VCaP (cell line): ENCODE results near the gene TUFM.

ENCODE experiments used
- H3K27ac ChIP-seq: fragments of 450-650 bp; 2 replicates; pipeline ENCODE4 v1.5.1; 2017
- TF ChIP-seq, protein P1 (sequence below): fragments of 450-650 bp; conservative IDR thresholded peaks from 2 replicates; pipeline ENCODE4 v1.5.1; 2017; ENCODE audit warnings: mild to moderate bottlenecking, moderate library complexity

The TUFM gene

DNA sequence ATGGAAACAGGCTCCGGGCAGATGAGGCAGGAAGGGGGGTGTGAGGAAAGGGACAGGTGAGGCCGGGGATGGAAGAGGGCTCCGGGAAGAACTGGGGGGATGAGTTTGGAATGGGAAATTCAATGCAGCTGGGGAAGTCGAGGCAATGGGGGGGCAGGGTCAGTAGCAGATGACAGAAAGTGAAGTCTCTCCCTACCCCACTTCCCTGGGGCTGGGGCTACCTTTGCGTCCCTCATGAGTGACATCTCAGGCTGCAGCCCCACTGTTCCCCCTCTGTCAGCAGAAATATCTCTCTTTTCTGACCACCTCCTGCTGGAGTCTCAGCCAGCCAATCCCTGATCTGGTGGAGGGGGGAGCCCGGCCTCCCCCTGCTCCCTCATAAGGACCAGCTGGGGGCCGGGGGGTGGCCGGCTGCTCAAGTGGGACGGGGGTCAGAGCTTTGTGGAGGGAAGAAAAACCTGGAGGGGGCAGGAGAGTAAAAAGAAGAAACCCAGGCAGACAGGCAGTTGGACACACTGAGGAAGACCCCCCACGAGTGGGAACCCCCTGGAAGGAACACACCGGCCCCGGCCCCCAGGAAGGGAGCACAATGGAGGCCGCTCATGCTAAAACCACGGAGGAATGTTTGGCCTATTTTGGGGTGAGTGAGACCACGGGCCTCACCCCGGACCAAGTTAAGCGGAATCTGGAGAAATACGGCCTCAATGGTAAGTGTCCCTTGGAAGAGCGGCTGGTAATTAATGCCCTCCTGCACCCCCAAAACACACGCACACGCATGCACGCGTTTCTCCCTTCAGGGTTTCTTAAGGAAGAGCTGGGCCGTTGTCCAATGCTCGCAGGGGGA is 32.2 kb upstream of the TUFM start, which contains the start of gene ATP2A1:
Gene ATP2A1, plus strand, starts transcription at position 406 of the 844 bp plus-strand sequence. Its CDS starts 184 bp downstream, at position 590.
- TF ChIP-seq, protein P1, sequence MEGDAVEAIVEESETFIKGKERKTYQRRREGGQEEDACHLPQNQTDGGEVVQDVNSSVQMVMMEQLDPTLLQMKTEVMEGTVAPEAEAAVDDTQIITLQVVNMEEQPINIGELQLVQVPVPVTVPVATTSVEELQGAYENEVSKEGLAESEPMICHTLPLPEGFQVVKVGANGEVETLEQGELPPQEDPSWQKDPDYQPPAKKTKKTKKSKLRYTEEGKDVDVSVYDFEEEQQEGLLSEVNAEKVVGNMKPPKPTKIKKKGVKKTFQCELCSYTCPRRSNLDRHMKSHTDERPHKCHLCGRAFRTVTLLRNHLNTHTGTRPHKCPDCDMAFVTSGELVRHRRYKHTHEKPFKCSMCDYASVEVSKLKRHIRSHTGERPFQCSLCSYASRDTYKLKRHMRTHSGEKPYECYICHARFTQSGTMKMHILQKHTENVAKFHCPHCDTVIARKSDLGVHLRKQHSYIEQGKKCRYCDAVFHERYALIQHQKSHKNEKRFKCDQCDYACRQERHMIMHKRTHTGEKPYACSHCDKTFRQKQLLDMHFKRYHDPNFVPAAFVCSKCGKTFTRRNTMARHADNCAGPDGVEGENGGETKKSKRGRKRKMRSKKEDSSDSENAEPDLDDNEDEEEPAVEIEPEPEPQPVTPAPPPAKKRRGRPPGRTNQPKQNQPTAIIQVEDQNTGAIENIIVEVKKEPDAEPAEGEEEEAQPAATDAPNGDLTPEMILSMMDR: no peak
- H3K27ac ChIP-seq: peak within 1 kb of the TSS; percentile 37; the same call in 1 of the 2 replicates

DNA sequence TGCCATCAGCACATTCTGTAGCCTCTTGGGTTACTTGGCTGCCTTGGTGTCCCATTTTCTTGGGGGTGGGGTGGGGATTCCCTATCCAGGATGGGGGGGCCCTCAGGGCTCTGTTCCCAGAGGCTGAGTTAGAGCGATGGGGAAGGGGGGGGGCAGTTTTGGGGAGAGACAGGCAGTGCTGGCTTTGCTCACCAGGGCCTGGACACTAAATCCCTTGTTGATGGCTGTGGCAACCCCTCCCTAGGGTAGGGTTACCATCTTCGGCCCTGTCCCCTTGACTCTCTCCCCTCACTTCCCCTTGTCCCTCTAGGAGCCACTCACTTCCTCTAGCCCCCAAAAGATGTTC is 31.5 kb upstream of the TUFM start:
- no peak overlapping the region for H3K27ac ChIP-seq
- TF ChIP-seq, protein P1: no peak

DNA sequence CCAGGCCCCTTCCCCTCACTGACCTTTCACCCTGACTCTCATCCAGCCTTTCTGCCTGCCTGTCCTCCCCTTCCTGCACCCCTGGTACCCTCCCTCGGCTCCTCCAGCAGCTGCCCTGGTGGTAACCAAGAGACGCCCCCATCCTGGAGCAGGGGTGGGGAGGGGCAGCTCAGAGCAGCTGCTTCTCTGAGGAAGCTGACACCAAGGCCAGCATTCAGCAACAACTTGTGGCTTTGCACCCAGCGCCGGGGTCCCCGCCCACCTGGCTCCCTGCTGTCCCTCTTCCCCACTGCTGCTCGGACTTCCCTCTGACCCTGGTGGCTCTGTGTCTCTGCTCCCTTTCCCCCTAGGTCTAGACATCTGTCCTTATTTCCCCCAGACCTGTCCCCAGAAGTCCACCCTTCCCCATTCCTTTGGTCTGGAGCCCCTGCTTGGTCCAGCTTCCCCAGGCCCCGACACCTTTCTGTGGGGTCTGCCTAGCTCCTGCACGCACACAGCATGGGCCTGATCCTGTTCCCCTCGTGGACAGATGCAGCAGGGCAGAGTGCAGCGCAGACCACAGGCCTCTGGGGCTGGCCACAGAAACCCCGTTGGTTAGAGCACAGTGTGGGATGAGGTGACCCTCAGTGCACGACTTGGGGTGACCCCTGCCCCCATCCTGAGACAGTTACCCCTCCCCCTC is 31.0 kb upstream of the TUFM start:
- TF ChIP-seq, protein P1: no peak

DNA sequence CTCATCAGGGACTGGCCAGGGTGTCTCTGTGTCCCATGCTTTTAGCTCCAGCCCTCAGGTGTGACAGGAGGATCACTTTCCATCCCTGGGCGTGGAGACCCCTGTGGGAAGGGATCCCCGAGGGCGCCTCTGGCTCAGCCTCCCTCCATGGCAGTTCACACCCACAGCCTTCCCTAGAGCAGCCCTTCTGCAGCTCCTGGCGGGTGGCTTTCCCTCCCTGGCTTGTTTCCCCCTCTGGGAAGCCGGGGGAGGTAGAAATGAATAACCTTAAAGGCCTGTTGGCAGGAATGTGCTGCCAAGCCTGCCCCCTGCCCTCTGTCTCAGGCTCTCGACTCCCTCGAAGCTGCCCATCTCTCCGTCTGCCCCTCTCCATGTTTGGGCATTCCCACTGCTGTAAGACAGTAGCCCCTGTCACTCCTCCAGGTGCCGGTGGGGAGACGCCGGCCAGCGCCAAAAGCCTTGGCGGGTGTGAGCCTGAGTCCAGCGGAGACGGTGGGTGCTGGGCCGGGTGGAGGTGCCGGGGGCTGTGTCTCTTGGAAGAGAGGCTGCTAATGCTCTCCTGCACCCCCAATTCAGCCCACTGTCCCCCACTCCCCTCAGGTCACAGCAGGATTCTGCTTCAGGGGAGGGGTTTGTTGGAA is 30.0 kb upstream of the TUFM start:
- H3K27ac ChIP-seq: no peak overlapping the region
- TF ChIP-seq, protein P1: no peak

More for the DNA sequence above, 31.0 kb upstream of the TUFM start:
- no peak overlapping the region for H3K27ac ChIP-seq

DNA sequence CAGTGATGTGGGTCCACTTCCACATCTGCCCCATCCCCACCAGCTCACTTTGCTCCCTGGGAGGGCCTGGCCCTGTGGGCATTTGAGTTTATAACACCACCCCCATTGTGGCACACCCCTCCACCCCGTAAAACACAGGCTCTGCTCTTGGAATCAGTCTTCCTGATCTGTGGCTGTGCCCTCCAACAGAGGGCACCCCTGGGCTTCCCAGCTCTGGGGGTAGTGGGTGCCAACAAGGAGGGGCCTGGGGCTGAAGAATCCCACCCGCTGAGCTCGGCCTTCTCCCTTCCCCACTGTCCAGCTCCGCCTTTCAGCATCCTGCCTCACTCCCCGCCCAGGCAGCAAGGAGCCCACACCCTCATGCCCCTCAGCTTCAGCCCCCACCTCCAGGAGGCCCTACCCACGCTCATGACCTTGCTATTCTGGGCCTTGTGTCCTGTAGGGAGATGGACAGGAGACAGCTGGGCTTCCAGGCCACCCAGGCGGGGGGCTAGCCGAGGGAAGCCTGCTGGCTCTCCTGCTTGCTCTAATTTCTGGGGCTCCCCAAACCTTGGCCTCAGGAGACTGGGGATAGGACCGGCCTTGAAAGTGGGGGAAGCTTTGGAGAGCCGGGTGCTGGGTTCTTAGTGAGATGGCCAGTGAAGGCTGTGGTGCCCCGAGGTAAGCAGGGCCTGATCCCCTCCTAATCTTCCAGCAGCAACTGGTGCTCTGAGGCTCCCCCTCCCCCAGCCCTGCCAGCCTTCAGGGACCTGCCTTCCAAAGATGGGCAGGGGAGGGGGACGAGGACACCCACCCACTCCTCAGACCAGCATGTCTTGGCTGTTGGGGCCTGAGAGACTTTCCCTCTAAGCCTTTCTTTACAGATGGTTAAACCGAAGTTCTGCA is 29.2 kb upstream of the TUFM start:
- H3K27ac ChIP-seq: no peak overlapping the region
- TF ChIP-seq, protein P1: no peak

DNA sequence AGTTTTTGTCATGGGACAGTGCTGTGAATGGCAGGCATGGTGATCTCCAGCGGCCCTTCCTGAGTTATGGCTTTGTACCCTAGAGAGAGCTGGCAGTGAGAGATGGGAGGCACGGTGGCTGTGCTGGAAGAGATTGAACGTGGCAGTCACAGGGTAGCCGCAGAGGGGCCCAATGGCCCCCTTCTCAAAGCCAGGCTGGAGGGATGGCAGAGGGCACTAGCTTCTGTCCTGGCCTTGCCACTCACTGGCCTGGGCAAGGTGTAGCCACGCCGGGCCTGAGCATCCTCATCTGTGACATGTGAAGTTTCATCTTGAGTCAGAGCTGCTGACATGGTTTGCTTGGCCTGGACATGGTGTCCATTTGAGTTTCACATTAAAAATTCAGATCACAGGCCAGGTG is 28.3 kb upstream of the TUFM start:
- no peak overlapping the region for H3K27ac ChIP-seq
- TF ChIP-seq, protein P1: no peak
